Kidney (tissue), 14 donors: Measurements from ENCODE around the gene CASP10. TPM values are rescaled to one million over a fixed set of nuclear protein-coding genes. Genes with fewer than 3 reads are reported as not detected.
"Not testable (repeated sequence)": the region's sequence is repeated elsewhere in the genome, so short reads cannot be mapped to it uniquely, and the experiment has no call there.

ENCODE experiments used
- DNase-seq, 5 donors: peaks; one replicate each; pipeline ENCODE4 v3.0.0-alpha.2; 2013 to 2020
- FAIRE-seq: peaks from 2 replicates; lab custom pipeline; 2012; peaks lifted over from hg19 to GRCh38; lab: Jason Lieb, UNC
- H3K27ac ChIP-seq, 2 donors: one replicate each; pipeline ENCODE4 v1.7.0; 2013; ENCODE audit warnings: low read depth in 2 of 2, low read length in 2 of 2, inconsistent platforms in 1 of 2
- H3K27me3 ChIP-seq: one replicate; pipeline ENCODE4 v1.7.1; 2013; ENCODE audit warnings: low read length, inconsistent platforms; ENCODE audit not compliant: control insufficient read depth, insufficient read depth
- H3K36me3 ChIP-seq, 3 donors: one replicate each; pipeline versions ENCODE4 v1.7.0 to v1.7.1; 2013; ENCODE audit warnings: low read length in 3 of 3, control low read depth in 1 of 3, inconsistent platforms in 1 of 3; ENCODE audit not compliant: insufficient read depth in 3 of 3, control insufficient read depth in 2 of 3
- H3K4me1 ChIP-seq, 3 donors: one replicate each; pipeline versions ENCODE4 v1.7.0 to v1.7.1; 2013; ENCODE audit warnings: low read length in 3 of 3, inconsistent platforms in 1 of 3, low read depth in 1 of 3; ENCODE audit not compliant: control insufficient read depth in 2 of 3, insufficient read depth in 2 of 3
- H3K4me3 ChIP-seq, 3 donors: one replicate each; pipeline versions ENCODE4 v1.7.0 to v1.8.1; 2013; ENCODE audit warnings: low read length in 3 of 3, control low read depth in 1 of 3, inconsistent platforms in 1 of 3
- H3K9ac ChIP-seq, 3 donors: one replicate each; pipeline versions ENCODE4 v1.7.0 to v1.7.1; 2013; ENCODE audit warnings: low read length in 3 of 3, control low read depth in 1 of 3, inconsistent platforms in 1 of 3
- H3K9me3 ChIP-seq, 3 donors: one replicate each; pipeline versions ENCODE4 v1.7.0 to v1.7.1; 2013; ENCODE audit warnings: low read length in 3 of 3, control low read depth in 1 of 3, inconsistent platforms in 1 of 3; ENCODE audit not compliant: control insufficient read depth in 2 of 3, insufficient read depth in 1 of 3
- CTCF ChIP-seq: IDR thresholded peaks from 3 replicates; pipeline ENCODE4 v1.5.1; 2012; ENCODE audit warnings: mild to moderate bottlenecking, moderate library complexity, borderline replicate concordance; ENCODE audit not compliant: insufficient read depth; ENCODE audit errors: extremely low read depth
- intact Hi-C: fragments of 100-400 bp; cut with DNase I; formaldehyde crosslinking; loops from one replicate; pipeline ENCODE4 v1.11.1; 2022
- polyA plus RNA-seq: library from polyadenylated mRNA; stranded (reverse); fragments of 350-450 nt; fragmentation: Illumina TruSeq; extraction: RNeasy Lipid Tissue Mini Kit (QIAGEN cat#74804); gene quantifications from one replicate; pipeline ENCODE4 v1.2.3, GENCODE V29; 2014; ENCODE audit warnings: low read depth, low replicate concordance; ENCODE audit not compliant: insufficient read depth
- total RNA-seq: library from RNA; stranded (reverse); fragmentation: NEBNext Ultra II Directional; extraction: Animal tissue kit (Norgen Biotek cat#: 25700); gene quantifications from one replicate; pipeline ENCODE4 v1.2.1, GENCODE V29; 2021
- donor health status: control.
- donor health status: control.
- donor health status: control.
- donor health status: control.
- donor health status: control.
- donor health status: DM: yes; HTN: yes; CAD: no.
- donor health status: Normal renal cell carcinoma (clear cell type).

Gene CASP10
- total and polyA plus RNA-seq, 2 donors from 2014 or later: 4.5 to 24.6 TPM

GRCh38 chr2:201167546-201167945 is 15.4 kb upstream of the CASP10 start:
- no peak overlapping the region for H3K9ac ChIP-seq
- no peak overlapping the region for H3K4me3 ChIP-seq
- no peaks in the 10 kb centered on the region for H3K4me1 ChIP-seq
- intact Hi-C loops: no loop called here
- H3K36me3 ChIP-seq: peaks cover 8 to 27% (median 26%) of the 10 kb centered on the region in 3 donors
- DNase-seq: no peak
- no peak for FAIRE-seq
- H3K27me3 ChIP-seq: no peaks in the 10 kb centered on the region
- no peak for TF ChIP-seq CTCF
- H3K9me3 ChIP-seq: no peaks in the 10 kb centered on the region
- H3K27ac ChIP-seq: no peak overlapping the region

- H3K9me3 ChIP-seq, DNase-seq, FAIRE-seq, H3K4me1 ChIP-seq, H3K27me3 ChIP-seq, H3K9ac ChIP-seq, H3K4me3 ChIP-seq, H3K27ac ChIP-seq, intact Hi-C loops: not testable (repeated sequence)
- H3K36me3 ChIP-seq: peaks cover 8 to 18% (median 17%) of the 10 kb centered on the region in 3 donors
Observed at GRCh38 chr2:201168496-201168895, 14.4 kb upstream of the CASP10 start.

- Histone ChIP-seq H3K9me3 (no peaks in the 10 kb centered on the region), H3K27me3 (no peaks in the 10 kb centered on the region), H3K36me3 (peaks cover 0 to 4% (median 2%) of the 10 kb centered on the region in 3 donors), H3K4me3 (no peak overlapping the region), H3K27ac (no peak overlapping the region), H3K9ac (no peak overlapping the region), H3K4me1 (peaks cover 0 to 2% (median 0%) of the 10 kb centered on the region in 3 donors)
- no peak for DNase-seq
- FAIRE-seq: no peak
- TF ChIP-seq CTCF: no peak
- intact Hi-C loops: loop anchor here (10.0 kb wide), 1 partner anchor 267 kb away; no protein-coding TSS in a partner anchor
Observed at GRCh38 chr2:201171259-201171814, 11.6 kb upstream of the CASP10 start.

- DNase-seq (no peak), FAIRE-seq (no peak)
- Histone ChIP-seq H3K9ac (no peak overlapping the region), H3K9me3 (no peaks in the 10 kb centered on the region), H3K36me3 (peaks cover 0 to 1% (median 0%) of the 10 kb centered on the region in 3 donors), H3K27ac (no peak overlapping the region), H3K4me1 (peaks cover 0 to 5% (median 0%) of the 10 kb centered on the region in 3 donors), H3K4me3 (no peak overlapping the region), H3K27me3 (no peaks in the 10 kb centered on the region)
- intact Hi-C loops: loop anchor here (10.0 kb wide), 1 partner anchor 267 kb away; no protein-coding TSS in a partner anchor
- TF ChIP-seq CTCF: no peak
Observed at GRCh38 chr2:201172279-201172678, 10.7 kb upstream of the CASP10 start.
